ENCODE data around the gene CYB5B.

- TF ChIP-seq POLR2A (IDR thresholded peaks at IDR 0.05; ENCODE audit: low read length) (no peak), GATA1 (IDR thresholded peaks at IDR 0.05; ENCODE audit: low read depth, low read length) (no peak)
Observed at GRCh38 chr16:69406780-69407331, 17.6 kb upstream of the CYB5B start.
